HG03064 (cell line): Measurements from ENCODE around the gene PACS1.
"Not testable (repeated sequence)": the region's sequence is repeated elsewhere in the genome, so short reads cannot be mapped to it uniquely, and the experiment has no call there.

Experiments used
- ATAC-seq: cut with Tn5 transposase; IDR thresholded peaks from one replicate; pipeline ENCODE4 v1.9.1; 2021; ENCODE audit warnings: low read depth; ENCODE audit not compliant: unreplicated experiment

Gene PACS1

DNA sequence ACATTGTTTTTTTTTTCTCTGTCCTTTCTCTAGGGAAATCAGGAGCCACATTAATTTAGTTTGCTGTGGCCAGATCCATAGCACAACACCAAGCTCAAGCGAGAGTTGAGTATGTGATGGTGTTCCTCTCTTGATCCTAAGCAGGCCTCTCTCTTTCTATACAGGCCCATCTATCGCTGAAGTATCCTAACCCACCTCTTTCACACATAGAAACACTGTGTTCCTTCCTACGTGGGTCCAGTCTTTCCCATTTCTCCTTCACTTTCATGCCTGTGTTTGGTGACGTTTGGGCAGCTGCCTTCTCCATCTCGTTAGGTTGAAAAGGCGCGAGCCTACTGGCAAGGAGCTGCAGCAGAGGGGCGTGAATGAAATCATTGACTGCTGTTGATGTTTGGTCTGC is 2.4 kb downstream of the PACS1 start:
- no peak for ATAC-seq

- no peak for ATAC-seq
Measured at GRCh38 chr11:66073669-66074068, 3.6 kb downstream of the PACS1 start.

- no peak for ATAC-seq
Measured at GRCh38 chr11:66075273-66075672, 5.2 kb downstream of the PACS1 start.

DNA sequence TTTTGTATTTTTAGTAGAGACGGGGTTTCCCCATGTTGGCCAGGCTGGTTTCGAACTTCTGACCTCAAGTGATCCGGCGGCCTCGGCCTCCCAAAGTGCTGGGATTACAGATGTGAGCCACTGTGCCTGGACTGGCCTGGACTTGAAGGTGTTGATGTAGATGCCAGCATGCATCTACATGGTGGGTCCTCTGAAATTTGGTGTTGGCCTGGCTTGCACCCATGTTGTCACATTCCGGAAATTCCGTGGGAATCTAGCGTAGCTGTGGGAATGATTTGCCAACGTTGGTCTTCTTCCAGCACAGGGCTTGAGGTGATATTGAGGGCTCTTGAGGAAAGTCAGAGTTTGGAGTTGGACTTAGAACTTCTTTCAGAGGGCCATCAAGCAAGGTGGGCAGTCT is 6.5 kb downstream of the PACS1 start:
- no peak for ATAC-seq

- ATAC-seq, result no peak
Measured at GRCh38 chr11:66077927-66078326, 7.9 kb downstream of the PACS1 start.

DNA sequence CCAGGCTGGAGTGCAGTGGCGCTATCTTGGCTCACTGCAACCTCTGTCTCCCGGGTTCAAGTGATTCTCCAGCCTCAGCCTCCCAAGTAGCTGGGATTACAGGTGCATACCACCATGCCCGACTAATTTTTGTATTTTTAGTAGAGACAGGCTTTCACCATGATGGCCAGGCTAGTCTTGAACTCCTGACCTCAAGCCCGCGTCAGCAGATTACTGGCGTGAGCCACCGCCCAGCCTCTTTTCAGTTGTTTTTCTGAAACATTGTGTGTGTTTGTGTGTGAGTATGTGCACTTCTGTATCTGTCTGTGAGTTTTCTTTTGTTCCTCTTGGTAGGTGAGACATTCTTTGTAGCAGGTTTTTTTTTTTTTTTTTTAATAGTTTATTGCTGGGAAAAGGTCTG is 8.9 kb downstream of the PACS1 start:
- ATAC-seq, result not testable (repeated sequence)

- no peak for ATAC-seq
Measured at GRCh38 chr11:66080055-66080817, 10.2 kb downstream of the PACS1 start.

- ATAC-seq, result no peak
Measured at GRCh38 chr11:66081505-66081904, 11.4 kb downstream of the PACS1 start.

DNA sequence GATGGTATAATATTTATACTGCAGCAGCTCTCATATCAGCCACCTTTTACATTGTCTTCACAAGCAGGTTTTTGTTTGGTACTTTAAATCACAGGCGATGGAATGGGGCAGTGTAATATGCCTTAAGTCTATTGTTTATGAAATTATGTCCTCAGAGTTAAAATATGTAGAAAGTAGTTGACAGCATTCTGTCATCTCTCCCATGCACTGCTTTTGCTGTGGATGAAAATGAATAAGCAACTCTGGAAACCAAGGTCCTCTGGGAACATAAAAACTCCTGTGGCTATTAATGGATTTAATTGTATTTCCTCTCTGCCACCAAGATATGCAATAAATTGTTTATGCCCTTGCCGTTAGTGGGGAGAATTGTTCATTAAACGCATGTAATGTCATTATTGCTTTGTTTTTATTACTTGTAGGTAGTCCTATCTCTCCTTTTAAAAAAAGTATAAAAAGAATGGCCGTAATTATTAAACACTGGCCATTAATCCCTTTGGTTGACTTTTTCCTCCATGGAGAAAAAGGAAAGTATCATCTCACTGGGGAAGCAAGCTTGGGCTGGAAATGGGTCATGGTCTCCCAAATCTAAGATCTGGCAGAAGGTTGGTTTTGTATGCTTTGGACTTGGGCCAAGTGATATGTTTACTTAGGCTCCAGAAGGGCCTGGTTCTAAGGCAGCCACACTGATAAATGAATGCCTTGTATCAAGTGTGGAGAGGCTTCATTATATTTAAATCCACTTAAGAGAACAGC is 13.1 kb downstream of the PACS1 start:
- ATAC-seq, result no peak

DNA sequence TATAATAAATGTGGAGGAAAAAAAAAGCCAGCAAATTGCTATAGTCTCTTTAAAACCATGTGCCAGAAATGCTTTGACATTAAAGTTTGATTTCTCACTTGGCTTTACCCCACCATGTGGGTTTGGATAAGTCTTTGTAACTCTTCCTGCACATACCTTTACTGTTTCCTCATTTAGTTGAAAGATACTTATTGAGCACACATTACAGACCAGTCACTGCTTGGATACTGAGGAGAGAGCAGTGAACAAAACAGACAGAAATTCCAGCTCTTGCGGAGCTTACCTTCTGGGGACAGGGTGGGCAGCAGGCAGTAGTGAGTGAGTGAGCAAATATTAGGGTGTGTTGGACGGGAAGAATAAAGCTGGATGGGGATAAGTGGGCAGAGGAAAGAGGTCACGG is 13.7 kb downstream of the PACS1 start:
- ATAC-seq, result no peak

- no peak for ATAC-seq
Measured at GRCh38 chr11:66084821-66085475, 14.9 kb downstream of the PACS1 start.

GRCh38 chr11:66087148-66087908 is 17.3 kb downstream of the PACS1 start:
- ATAC-seq, result no peak

DNA sequence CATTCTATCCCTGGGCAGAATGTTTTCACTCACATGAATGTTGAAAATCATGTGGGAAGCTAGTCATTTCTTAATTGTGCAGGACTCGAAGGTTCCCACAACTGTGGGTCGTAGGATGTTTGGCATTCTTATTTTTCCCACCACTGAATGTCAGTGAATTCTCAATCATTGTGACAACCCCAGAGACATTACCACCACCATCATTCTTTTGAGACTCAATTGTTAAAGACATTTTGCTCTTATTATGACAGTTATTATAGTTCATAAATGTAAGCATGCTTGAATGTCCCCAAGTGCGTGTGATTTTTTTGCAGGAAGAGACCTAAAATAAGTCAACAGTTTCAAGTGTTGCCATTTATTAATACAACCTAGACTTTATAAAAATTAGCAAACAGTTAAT is 19.0 kb downstream of the PACS1 start:
- ATAC-seq, result no peak

GRCh38 chr11:66090288-66090687 is 20.2 kb downstream of the PACS1 start:
- ATAC-seq, result no peak

DNA sequence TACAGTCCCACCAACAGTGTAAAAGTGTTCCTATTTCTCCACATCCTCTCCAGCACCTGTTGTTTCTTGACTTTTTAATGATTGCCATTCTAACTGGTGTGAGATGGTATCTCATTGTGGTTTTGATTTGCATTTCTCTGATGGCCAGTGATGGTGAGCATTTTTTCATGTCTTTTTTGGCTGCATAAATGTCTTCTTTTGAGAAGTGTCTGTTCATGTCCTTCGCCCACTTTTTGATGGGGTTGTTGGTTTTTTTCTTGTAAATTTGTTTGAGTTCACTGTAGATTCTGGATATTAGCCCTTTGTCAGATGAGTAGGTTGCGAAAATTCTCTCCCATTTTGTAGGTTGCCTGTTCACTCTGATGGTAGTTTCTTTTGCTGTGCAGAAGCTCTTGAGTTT is 22.1 kb downstream of the PACS1 start:
- not testable (repeated sequence) for ATAC-seq

DNA sequence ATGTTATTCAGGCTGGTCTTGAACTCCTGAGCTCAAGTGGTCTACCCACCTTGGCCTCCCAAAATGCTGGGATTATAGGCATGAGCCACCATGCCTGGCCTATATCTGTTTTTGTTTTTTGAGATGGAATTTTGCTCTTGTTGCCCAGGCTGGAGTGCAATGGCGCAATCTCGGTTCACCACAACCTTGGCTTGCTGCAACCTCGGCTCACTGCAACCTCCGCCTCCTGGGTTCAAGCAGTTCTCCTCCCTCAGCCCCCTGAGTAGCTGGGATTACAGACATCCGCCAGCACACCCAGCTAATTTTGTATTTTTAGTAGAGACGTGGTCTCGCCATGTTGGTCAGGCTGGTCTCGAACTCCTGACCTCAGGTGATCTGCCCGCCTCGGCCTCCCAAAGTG is 29.7 kb downstream of the PACS1 start:
- not testable (repeated sequence) for ATAC-seq

- no peak for ATAC-seq
Measured at GRCh38 chr11:66100272-66101065, 30.4 kb downstream of the PACS1 start.

- ATAC-seq, result no peak
Measured at GRCh38 chr11:66101066-66101464, 31.0 kb downstream of the PACS1 start.

GRCh38 chr11:66104057-66104638 is 34.1 kb downstream of the PACS1 start:
- ATAC-seq, result no peak
